K562 (cell line): ENCODE results near the gene ZKSCAN1. TPM values are rescaled to one million over a fixed set of nuclear protein-coding genes. Genes with fewer than 3 reads are reported as not detected.

Experiments used
- ATAC-seq: fragments of 200-7000 bp; cut with Tn5 transposase; 3 replicates; pipeline ENCODE4 v1.9.1; 2020; ENCODE audit warnings: moderate library complexity
- BruUV-seq: library from RNA; stranded (reverse); fragments of 400-500 nt; replicated peaks from 2 replicates; lab custom pipeline; 2021; lab: Mats Ljungman, UMichigan
- CTCF ChIA-PET: fragments of 300-600 bp; formaldehyde crosslinking; extraction: SDS; loops from one replicate; lab custom pipeline; 2021; ENCODE audit warnings: low intra/inter-chr PET ratio; lab: Yijun Ruan, JAX
- POLR2A ChIA-PET: fragments of 300-600, 350-650 bp; sonication (Branson Sonifier 250); formaldehyde crosslinking; extraction: SDS; loops from one replicate; lab custom pipeline; 2021; ENCODE audit warnings: antibody characterized with exemption, inconsistent platforms; lab: Yijun Ruan, JAX
- DNase-seq, 4 experiments: peaks; one replicate each; pipeline versions ENCODE4 v3.0.0 to v3.0.0-alpha.2; 2011 to 2018; ENCODE audit warnings: low spot score in 3 of 4, mixed read lengths in 3 of 4; ENCODE audit errors: extremely low read depth in 1 of 4
- FAIRE-seq: peaks from 2 replicates; lab custom pipeline; 2011; peaks lifted over from hg19 to GRCh38; lab: Jason Lieb, UNC
- H2AFZ ChIP-seq: 2 replicates; pipeline ENCODE4 v1.6.0; 2011; ENCODE audit warnings: low read depth, low read length, control low read depth, inconsistent platforms
- H3K27ac ChIP-seq: fragments of 200-600 bp; 3 replicates; pipeline ENCODE4 v1.8.0; 2011; ENCODE audit warnings: low read depth, mild to moderate bottlenecking, control low read depth, inconsistent platforms, low read length, moderate library complexity, mixed read lengths; ENCODE audit errors: extremely low read depth
- H3K27me3 ChIP-seq, 2 experiments: fragments of 300-600 bp in 1 of 2; 2 replicates in 1 of 2; 3 replicates in 1 of 2; pipeline versions ENCODE4 v1.6.0 to v1.8.0; 2011; ENCODE audit warnings: inconsistent platforms in 2 of 2, low read length in 2 of 2, mild to moderate bottlenecking in 1 of 2, mixed read lengths in 1 of 2, moderate library complexity in 1 of 2; ENCODE audit not compliant: control insufficient read depth in 2 of 2, insufficient read depth in 2 of 2
- H3K36me3 ChIP-seq: fragments of 300-600 bp; 3 replicates; pipeline ENCODE4 v1.8.0; 2011; ENCODE audit warnings: mild to moderate bottlenecking, low read length, inconsistent platforms; ENCODE audit not compliant: control insufficient read depth, insufficient read depth
- H3K4me1 ChIP-seq, 2 experiments: fragments of 200-600 bp in 1 of 2; replicated peaks in 1 of 2; 2 replicates in 1 of 2; 3 replicates in 1 of 2; pipeline versions ENCODE4 v1.5.1 to v1.8.0; 2011; ENCODE audit warnings: inconsistent platforms in 2 of 2, low read length in 2 of 2, mild to moderate bottlenecking in 1 of 2, mixed read lengths in 1 of 2, moderate library complexity in 1 of 2; ENCODE audit not compliant: control insufficient read depth in 2 of 2, insufficient read depth in 2 of 2
- H3K4me2 ChIP-seq: 2 replicates; pipeline ENCODE4 v1.6.1; 2011; ENCODE audit warnings: low read length, control low read depth, inconsistent platforms, mixed read lengths; ENCODE audit not compliant: insufficient read depth
- H3K4me3 ChIP-seq: fragments of 200-600 bp; sonication (generic), shearing (Covaris generic); 2 replicates; pipeline ENCODE4 v1.5.1; 2016; ENCODE audit warnings: control low read depth, inconsistent platforms
- H3K79me2 ChIP-seq: fragments of 200-600 bp; 3 replicates; pipeline ENCODE4 v1.8.0; 2011; ENCODE audit warnings: low read length, inconsistent platforms; ENCODE audit not compliant: control insufficient read depth, insufficient read depth
- H3K9ac ChIP-seq, 2 experiments: 2 replicates each; pipeline versions ENCODE4 v1.6.0 to v1.6.1; 2011; ENCODE audit warnings: low read depth in 2 of 2, low read length in 2 of 2, control low read depth in 1 of 2, inconsistent platforms in 1 of 2, mild to moderate bottlenecking in 1 of 2, mixed read lengths in 1 of 2; ENCODE audit not compliant: insufficient read depth in 1 of 2
- H3K9me1 ChIP-seq: one replicate; pipeline ENCODE4 v1.6.0; 2011; ENCODE audit warnings: inconsistent platforms, mild to moderate bottlenecking, low read length, moderate library complexity; ENCODE audit not compliant: control insufficient read depth, insufficient read depth
- H3K9me3 ChIP-seq: replicated peaks from 2 replicates; pipeline ENCODE4 v1.5.1; 2011; ENCODE audit warnings: low read depth, low read length, inconsistent platforms; ENCODE audit not compliant: control insufficient read depth, insufficient read depth
- H4K20me1 ChIP-seq: replicated peaks from 2 replicates; pipeline ENCODE4 v1.6.1; 2011; ENCODE audit warnings: low read length, inconsistent platforms, mixed read lengths; ENCODE audit not compliant: control insufficient read depth, insufficient read depth
- ETV5 ChIP-seq: sonication (generic); formaldehyde crosslinking; IDR thresholded peaks from 2 replicates; pipeline ENCODE4 v1.4.0; 2020; ENCODE audit warnings: low read depth, mild to moderate bottlenecking, missing genetic modification reagents
- FOXK2 ChIP-seq, 2 experiments: fragments of 450-650 bp; IDR thresholded peaks in 1 of 2; conservative IDR thresholded peaks in 1 of 2; 2 replicates each; pipeline ENCODE4 v1.6.1; 2016; ENCODE audit warnings: low read depth in 2 of 2, mild to moderate bottlenecking in 1 of 2
- GABPA ChIP-seq: fragments of 200-800 bp; sonication (Bioruptor generic); conservative IDR thresholded peaks from 2 replicates; pipeline ENCODE4 v1.6.1; 2016; ENCODE audit warnings: low read depth, missing genetic modification characterization, missing compliant biosample characterization
- GTF2E2 ChIP-seq: fragments of 200-800 bp; sonication (Bioruptor generic); IDR thresholded peaks from 2 replicates; pipeline ENCODE4 v1.6.1; 2016; ENCODE audit warnings: missing genetic modification characterization, missing compliant biosample characterization
- NR2F6 ChIP-seq: fragments of 450-650 bp; formaldehyde crosslinking; IDR thresholded peaks from 2 replicates; pipeline ENCODE4 v1.4.0; 2020; ENCODE audit warnings: mild to moderate bottlenecking
- POLR2G ChIP-seq: fragments of 200-400 bp; formaldehyde crosslinking; IDR thresholded peaks from 2 replicates; pipeline ENCODE4 v1.6.1; 2017; ENCODE audit warnings: low read depth, mild to moderate bottlenecking, antibody characterized with exemption, low read length, moderate library complexity
- SIN3A ChIP-seq, 2 experiments: fragments of 150-350 bp in 1 of 2; IDR thresholded peaks; 2 replicates each; pipeline ENCODE4 v1.6.1; 2011 to 2016; ENCODE audit warnings: borderline replicate concordance in 2 of 2, low read depth in 2 of 2, low read length in 2 of 2, mild to moderate bottlenecking in 2 of 2, moderate library complexity in 2 of 2; ENCODE audit not compliant: control insufficient read depth in 1 of 2
- TAL1 ChIP-seq: fragments of 450-650 bp; IDR thresholded peaks from 2 replicates; pipeline ENCODE4 v1.6.1; 2016; ENCODE audit warnings: mild to moderate bottlenecking
- WHSC1 ChIP-seq: IDR thresholded peaks from one replicate; pipeline ENCODE4 v1.6.1; 2012; ENCODE audit warnings: low read length, control low read depth, inconsistent platforms
- ZC3H4 ChIP-seq: sonication (generic); formaldehyde crosslinking; IDR thresholded peaks from 2 replicates; pipeline ENCODE4 v1.9.0; 2021; ENCODE audit warnings: missing genetic modification reagents, borderline replicate concordance
- ZNF217 ChIP-seq: sonication (generic); formaldehyde crosslinking; IDR thresholded peaks from 2 replicates; pipeline ENCODE4 v1.8.0; 2022; ENCODE audit warnings: mild to moderate bottlenecking, missing genetic modification reagents
- ZNF23 ChIP-seq: fragments of 250-450 bp; sonication (Bioruptor Pico); IDR thresholded peaks from 2 replicates; pipeline ENCODE4 v1.4.0; 2020; ENCODE audit warnings: mild to moderate bottlenecking
- WGBS: fragments of 100-300 bp; shearing (Covaris generic); methylation state at CpG from one replicate; pipeline ENCODE4 v1.1.6; 2016; ENCODE audit warnings: low coverage, mixed read lengths; ENCODE audit not compliant: insufficient coverage; ENCODE audit errors: missing lambda C conversion rate; 5-methylcytosine and 5-hydroxymethylcytosine counted together
- in situ Hi-C: fragments of 300-500 bp; cut with MboI; formaldehyde crosslinking; loops from 4 replicates; pipeline ENCODE4 v1.15.0; 2018; ENCODE audit warnings: inconsistent platforms, mixed read lengths
- intact Hi-C: fragments of 100-400 bp; cut with micrococcal nuclease; formaldehyde crosslinking; loops from 2 replicates; pipeline ENCODE4 v1.14.2; 2022
- polyA plus RNA-seq, 8 experiments: library from polyadenylated mRNA; depleted of rRNA in 4 of 8; stranded (reverse) in 5 of 8; unstranded in 3 of 8; fragments of >200 nt; fragmentation: Nextera tagmentation in 2 of 8; fragmentation: Illumina TruSeq in 1 of 8; extraction: Ambion mirVana in 2 of 8; extraction: Trizol in 1 of 8; gene quantifications; 2 replicates each; pipeline versions ENCODE4 v1.2.1 to v1.2.3, GENCODE V29; 2011 to 2014; ENCODE audit warnings: inconsistent platforms in 1 of 8, missing spikeins in 1 of 8
- total RNA-seq, 7 experiments: library from RNA; depleted of rRNA in 6 of 7; stranded (reverse); fragments of >200 nt in 6 of 7; fragmentation: Illumina TruSeq in 2 of 7; extraction: Trizol in 2 of 7; gene quantifications; 2 replicates each; pipeline versions ENCODE4 v1.2.1 to v1.2.3, GENCODE V29; 2011 to 2021; ENCODE audit warnings: low replicate concordance in 1 of 7
- TF ChIP-seq, protein P1 (sequence below): sonication (generic); formaldehyde crosslinking; IDR thresholded peaks from 2 replicates; pipeline ENCODE4 v1.8.0; 2022; ENCODE audit warnings: mild to moderate bottlenecking, missing genetic modification reagents
- TF ChIP-seq, protein P2 (sequence below): fragments of 450-650 bp; formaldehyde crosslinking; IDR thresholded peaks from 2 replicates; pipeline ENCODE4 v1.4.0; 2020; ENCODE audit warnings: mild to moderate bottlenecking, moderate library complexity

Gene ZKSCAN1
- total and polyA plus RNA-seq, 9 of the 15 experiments (the other 6 are each of a cell fraction or from before 2014, with no cell fraction given), result 5.3 to 43.0 (median 23.2) TPM

DNA sequence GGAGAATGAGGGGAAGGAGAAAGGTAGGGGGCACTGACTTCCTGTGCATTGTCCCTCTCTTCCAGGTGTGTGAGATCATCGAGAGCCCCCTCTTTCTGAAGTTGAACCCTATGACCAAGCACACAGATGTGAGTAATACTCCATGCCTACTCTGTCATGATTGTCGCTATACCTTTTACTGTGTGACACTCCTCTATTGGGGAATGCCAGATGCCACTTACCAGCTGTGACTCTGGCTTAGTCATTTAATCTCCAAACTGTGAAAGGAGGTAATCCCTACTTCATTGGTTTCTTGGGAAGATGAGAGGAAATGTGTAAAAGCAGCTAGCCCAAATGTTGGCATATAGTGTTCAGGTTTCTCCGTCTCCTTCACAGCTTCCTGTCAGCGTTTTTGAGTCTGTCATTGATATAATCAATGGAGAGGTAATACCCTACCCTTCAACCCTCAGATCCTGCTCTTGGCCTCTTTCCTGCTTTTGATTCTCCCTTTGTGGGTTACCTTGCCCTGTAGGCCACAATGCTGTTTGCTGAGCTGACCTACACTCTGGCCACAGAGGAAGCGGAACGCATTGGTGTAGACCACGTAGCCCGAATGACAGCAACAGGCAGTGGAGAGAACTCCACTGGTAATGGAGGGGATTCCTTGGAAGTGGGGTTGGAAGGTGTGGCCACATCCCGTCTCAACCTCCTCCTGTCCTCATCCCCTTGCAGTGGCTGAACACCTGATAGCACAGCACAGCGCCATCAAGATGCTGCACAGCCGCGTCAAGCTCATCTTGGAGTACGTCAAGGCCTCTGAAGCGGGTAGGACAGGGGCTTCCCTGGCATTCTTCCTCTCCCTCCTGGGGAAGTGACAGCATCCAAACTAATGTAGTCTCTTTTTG is 75.4 kb downstream of the ZKSCAN1 start:
- in situ Hi-C loops (no loop called here), intact Hi-C loops (no loop called here)
- ChIA-PET CTCF (no interaction called here), POLR2A (interaction anchor here (0.6 to 7.9 kb wide), 5 partner anchors 8 to 1092 kb away, joined by 3 to 115 read pairs (median 3); partner anchors contain the start of genes AP4M1 and MCM7)
- no TSS peak for BruUV-seq
- Histone ChIP-seq H3K4me3 (no peak overlapping the region), H3K4me1 (peaks cover 23 to 28% of the 10 kb centered on the region in 2 experiments), H3K36me3 (peaks cover 60% of the 10 kb centered on the region), H3K27ac (peak overlapping the region; percentile 40; the same call in 1 of the 3 replicates), H2AFZ (no peak overlapping the region), H3K4me2 (no peak overlapping the region), H3K9me3 (no peaks in the 10 kb centered on the region), H3K27me3 (no peaks in the 10 kb centered on the region), H3K9ac (peak overlapping the region in 1 of 2 experiments; percentile 26; a peak in 1 of 4 replicates), H3K79me2 (peaks cover 25% of the 10 kb centered on the region), H4K20me1 (peaks cover 29% of the 10 kb centered on the region), H3K9me1 (no peaks in the 10 kb centered on the region)
- DNase-seq (no peak), FAIRE-seq (no peak), ATAC-seq (peak; percentile 1)
- WGBS, result 83% methylated on average over 14 of the region's 14 CpGs
- TF ChIP-seq TAL1, result no peak
- TF ChIP-seq GABPA (tag), result no peak
- TF ChIP-seq, protein P1, sequence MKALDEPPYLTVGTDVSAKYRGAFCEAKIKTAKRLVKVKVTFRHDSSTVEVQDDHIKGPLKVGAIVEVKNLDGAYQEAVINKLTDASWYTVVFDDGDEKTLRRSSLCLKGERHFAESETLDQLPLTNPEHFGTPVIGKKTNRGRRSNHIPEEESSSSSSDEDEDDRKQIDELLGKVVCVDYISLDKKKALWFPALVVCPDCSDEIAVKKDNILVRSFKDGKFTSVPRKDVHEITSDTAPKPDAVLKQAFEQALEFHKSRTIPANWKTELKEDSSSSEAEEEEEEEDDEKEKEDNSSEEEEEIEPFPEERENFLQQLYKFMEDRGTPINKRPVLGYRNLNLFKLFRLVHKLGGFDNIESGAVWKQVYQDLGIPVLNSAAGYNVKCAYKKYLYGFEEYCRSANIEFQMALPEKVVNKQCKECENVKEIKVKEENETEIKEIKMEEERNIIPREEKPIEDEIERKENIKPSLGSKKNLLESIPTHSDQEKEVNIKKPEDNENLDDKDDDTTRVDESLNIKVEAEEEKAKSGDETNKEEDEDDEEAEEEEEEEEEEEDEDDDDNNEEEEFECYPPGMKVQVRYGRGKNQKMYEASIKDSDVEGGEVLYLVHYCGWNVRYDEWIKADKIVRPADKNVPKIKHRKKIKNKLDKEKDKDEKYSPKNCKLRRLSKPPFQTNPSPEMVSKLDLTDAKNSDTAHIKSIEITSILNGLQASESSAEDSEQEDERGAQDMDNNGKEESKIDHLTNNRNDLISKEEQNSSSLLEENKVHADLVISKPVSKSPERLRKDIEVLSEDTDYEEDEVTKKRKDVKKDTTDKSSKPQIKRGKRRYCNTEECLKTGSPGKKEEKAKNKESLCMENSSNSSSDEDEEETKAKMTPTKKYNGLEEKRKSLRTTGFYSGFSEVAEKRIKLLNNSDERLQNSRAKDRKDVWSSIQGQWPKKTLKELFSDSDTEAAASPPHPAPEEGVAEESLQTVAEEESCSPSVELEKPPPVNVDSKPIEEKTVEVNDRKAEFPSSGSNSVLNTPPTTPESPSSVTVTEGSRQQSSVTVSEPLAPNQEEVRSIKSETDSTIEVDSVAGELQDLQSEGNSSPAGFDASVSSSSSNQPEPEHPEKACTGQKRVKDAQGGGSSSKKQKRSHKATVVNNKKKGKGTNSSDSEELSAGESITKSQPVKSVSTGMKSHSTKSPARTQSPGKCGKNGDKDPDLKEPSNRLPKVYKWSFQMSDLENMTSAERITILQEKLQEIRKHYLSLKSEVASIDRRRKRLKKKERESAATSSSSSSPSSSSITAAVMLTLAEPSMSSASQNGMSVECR (CRISPR knock-in tag), result no peak
- no peak for TF ChIP-seq ZNF23
- TF ChIP-seq ZNF217, result no peak
- TF ChIP-seq ZC3H4 (CRISPR knock-in tag), result no peak
- 0 out of 4 replicates have a peak, but pooled peaks of 1 of the 2 experiments have one; percentile 9 for TF ChIP-seq SIN3A (IDR thresholded peaks at IDR 0.05; ENCODE audit: borderline replicate concordance in 2 of 2, control insufficient read depth in 1 of 2, low read depth in 2 of 2, low read length in 2 of 2)
- peak; percentile 67 for TF ChIP-seq POLR2G
- no peak for TF ChIP-seq FOXK2 (conservative IDR thresholded peaks at IDR 0.05 in 1 of 2, IDR thresholded peaks at IDR 0.05 in 1 of 2; ENCODE audit: low read depth in 2 of 2)
- TF ChIP-seq NR2F6 (CRISPR knock-in tag), result no peak
- TF ChIP-seq, protein P2, sequence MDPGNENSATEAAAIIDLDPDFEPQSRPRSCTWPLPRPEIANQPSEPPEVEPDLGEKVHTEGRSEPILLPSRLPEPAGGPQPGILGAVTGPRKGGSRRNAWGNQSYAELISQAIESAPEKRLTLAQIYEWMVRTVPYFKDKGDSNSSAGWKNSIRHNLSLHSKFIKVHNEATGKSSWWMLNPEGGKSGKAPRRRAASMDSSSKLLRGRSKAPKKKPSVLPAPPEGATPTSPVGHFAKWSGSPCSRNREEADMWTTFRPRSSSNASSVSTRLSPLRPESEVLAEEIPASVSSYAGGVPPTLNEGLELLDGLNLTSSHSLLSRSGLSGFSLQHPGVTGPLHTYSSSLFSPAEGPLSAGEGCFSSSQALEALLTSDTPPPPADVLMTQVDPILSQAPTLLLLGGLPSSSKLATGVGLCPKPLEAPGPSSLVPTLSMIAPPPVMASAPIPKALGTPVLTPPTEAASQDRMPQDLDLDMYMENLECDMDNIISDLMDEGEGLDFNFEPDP, result no peak
- TF ChIP-seq GTF2E2 (tag), result no peak
- TF ChIP-seq WHSC1, result no peak
- 0 out of 2 replicates have a peak, but pooled peaks have one; percentile 23 for TF ChIP-seq ETV5
